ENCODE measurements around the gene RASAL1. TPM values are rescaled to one million over a fixed set of nuclear protein-coding genes. Genes with fewer than 3 reads are reported as not detected.

RASAL1 gene
- total RNA-seq, 1 donor from 2014 or later: not detected

DNA sequence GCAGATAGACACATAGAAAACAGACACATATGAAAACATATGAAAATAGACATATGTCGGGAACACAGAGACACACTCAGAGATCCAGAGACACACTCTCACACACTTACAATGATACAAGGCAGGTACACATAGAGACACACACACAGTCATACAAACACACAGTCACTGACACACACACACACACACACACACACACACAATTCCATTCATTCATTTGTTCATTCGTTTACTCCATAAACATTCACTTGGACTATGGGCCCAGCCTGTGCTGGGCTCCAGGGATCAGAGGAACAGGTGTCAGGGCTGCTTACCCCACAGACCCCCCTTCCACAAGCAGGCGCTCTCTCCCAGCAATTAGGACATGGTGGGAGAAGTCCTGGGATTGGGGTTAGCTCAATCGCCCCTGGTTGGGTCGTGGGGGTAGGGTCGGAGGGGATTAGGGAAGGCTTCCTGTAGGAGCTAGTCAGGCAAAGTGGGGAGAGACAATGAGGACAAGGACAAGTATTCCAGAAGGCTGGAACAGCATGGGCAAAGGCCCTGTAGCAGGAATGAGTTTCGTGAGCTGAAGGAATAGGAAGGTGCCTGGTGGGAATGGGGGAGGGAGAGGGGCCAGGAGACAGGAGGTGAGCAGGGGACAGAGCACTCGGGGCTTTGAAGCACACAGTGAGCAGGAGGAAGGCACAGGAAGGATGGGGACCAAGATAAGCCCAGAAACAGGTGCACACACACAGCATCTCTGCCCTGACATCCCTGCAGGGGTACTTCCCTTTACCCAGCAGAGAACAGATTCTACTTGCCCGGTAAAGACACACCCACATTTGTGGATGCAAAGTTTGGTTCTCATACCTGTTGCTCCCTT, 6.5 kb downstream of the RASAL1 start:
- H3K9me3 Mint-ChIP-seq (ENCODE audit: unreplicated experiment): peaks cover 4% of the 10 kb centered on the region
- H3K27ac Mint-ChIP-seq (ENCODE audit: unreplicated experiment): no peak overlapping the region
- no peak for DNase-seq
- no peak overlapping the region for H3K4me3 Mint-ChIP-seq (ENCODE audit: unreplicated experiment)
- no peaks in the 10 kb centered on the region for H3K4me1 Mint-ChIP-seq (ENCODE audit: low read depth, unreplicated experiment)
- H3K36me3 Mint-ChIP-seq (ENCODE audit: unreplicated experiment): peaks cover 3% of the 10 kb centered on the region
- TF ChIP-seq, protein P1, sequence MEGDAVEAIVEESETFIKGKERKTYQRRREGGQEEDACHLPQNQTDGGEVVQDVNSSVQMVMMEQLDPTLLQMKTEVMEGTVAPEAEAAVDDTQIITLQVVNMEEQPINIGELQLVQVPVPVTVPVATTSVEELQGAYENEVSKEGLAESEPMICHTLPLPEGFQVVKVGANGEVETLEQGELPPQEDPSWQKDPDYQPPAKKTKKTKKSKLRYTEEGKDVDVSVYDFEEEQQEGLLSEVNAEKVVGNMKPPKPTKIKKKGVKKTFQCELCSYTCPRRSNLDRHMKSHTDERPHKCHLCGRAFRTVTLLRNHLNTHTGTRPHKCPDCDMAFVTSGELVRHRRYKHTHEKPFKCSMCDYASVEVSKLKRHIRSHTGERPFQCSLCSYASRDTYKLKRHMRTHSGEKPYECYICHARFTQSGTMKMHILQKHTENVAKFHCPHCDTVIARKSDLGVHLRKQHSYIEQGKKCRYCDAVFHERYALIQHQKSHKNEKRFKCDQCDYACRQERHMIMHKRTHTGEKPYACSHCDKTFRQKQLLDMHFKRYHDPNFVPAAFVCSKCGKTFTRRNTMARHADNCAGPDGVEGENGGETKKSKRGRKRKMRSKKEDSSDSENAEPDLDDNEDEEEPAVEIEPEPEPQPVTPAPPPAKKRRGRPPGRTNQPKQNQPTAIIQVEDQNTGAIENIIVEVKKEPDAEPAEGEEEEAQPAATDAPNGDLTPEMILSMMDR (IDR thresholded peaks at IDR 0.05; ENCODE audit: partially characterized antibody, unreplicated experiment): no peak
- H3K27me3 Mint-ChIP-seq (ENCODE audit: unreplicated experiment): peaks cover 4% of the 10 kb centered on the region

DNA sequence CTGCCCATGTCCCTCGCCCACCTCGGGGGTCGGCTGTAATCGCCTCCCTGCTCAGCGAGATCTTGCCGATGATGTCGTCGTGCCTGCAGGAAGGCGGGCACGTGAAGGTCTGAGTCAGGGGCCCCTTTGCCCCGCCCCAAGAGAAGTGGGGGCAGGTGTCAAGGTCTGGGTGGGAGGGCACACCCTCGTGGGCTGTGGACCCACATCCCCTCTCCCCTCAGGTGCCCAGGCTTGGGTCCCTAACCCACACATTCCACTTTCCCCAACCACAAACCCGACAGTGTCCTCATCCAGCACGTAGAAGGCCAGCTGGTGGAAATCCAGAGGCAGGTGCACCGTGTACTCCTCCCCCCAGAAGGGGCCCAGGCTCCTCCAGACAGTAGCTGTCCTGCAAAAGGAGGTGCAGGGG, 7.8 kb downstream of the RASAL1 start:
- Mint-ChIP-seq H3K27me3 (ENCODE audit: unreplicated experiment) (peaks cover 4% of the 10 kb centered on the region), H3K4me1 (ENCODE audit: low read depth, unreplicated experiment) (no peaks in the 10 kb centered on the region), H3K36me3 (ENCODE audit: unreplicated experiment) (peaks cover 9% of the 10 kb centered on the region), H3K4me3 (ENCODE audit: unreplicated experiment) (no peak overlapping the region), H3K9me3 (ENCODE audit: unreplicated experiment) (peaks cover 5% of the 10 kb centered on the region), H3K27ac (ENCODE audit: unreplicated experiment) (no peak overlapping the region)
- TF ChIP-seq, protein P1 (IDR thresholded peaks at IDR 0.05; ENCODE audit: partially characterized antibody, unreplicated experiment): no peak
- no peak for DNase-seq

DNA sequence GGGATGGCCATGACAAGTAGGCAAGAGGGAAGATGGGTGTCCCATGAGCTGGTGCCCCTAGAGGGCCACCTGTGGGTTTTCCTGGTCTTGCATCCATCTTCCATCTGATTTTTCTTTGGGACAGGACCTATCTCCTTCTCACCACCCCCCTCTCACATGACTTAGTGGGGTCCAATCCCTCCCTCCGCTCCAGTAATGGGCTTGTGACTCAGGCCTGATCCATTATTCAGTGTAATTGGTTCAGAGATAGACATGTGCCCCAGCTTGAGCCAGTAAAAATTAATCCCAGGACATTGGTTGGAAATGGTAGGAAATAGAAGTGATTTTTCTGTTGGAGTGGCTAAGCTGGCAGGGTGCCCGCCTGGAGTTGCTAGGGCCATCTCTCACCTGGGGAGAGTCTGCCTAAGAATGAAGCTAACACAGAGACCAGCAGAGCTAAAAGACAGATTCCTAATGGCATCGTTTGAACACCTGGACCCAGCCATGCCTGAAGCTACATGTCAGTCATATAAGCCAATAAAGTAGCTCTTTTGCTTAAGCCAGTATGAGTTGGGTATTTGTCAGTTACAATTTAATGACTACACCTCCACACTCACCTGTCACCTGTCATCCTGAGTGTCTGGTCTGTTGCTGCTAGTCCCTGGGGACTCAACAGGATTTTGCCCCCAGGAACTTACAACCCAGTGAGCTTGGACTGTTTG, 14.7 kb downstream of the RASAL1 start:
- H3K36me3 Mint-ChIP-seq (ENCODE audit: unreplicated experiment): peaks cover 11% of the 10 kb centered on the region
- TF ChIP-seq, protein P1 (IDR thresholded peaks at IDR 0.05; ENCODE audit: partially characterized antibody, unreplicated experiment): no peak
- no peak overlapping the region for H3K27ac Mint-ChIP-seq (ENCODE audit: unreplicated experiment)
- peaks cover 7% of the 10 kb centered on the region for H3K27me3 Mint-ChIP-seq (ENCODE audit: unreplicated experiment)
- DNase-seq: no peak
- H3K9me3 Mint-ChIP-seq (ENCODE audit: unreplicated experiment): peaks cover 6% of the 10 kb centered on the region
- no peaks in the 10 kb centered on the region for H3K4me1 Mint-ChIP-seq (ENCODE audit: low read depth, unreplicated experiment)
- H3K4me3 Mint-ChIP-seq (ENCODE audit: unreplicated experiment): no peak overlapping the region

DNA sequence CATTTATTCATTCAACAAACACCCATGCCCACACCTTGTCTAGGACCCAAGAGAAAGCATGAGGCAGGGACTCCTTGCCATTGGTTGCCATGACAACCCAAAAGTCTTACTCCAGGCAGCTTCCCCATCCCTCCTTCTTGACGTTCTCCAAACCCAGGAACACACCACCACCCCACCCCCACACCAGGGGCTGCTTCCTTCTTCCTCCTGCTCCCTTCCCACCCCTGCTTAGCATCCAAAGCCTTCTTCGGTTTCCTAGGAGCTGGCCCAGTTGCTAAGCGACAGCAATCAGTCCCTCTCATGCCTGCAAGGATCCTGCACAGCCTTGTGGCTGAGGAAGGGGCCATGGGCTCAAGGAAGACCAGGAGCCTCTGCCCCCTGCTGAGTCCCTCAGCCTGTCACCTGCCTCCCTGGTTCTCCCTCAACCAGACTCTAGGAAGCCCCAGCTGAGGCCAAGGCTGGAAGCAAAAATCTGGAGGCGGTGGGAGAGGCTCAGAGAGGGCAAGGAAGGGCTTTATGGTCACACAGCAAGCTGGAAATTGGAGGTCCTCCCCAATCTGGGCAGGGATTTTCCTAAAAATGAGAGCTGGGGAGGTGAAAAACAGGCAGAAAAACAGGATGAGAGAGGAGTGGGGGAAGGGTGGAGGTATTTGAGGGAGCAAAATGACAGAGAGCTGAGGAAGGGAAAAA, 15.4 kb downstream of the RASAL1 start:
- peaks cover 6% of the 10 kb centered on the region for H3K9me3 Mint-ChIP-seq (ENCODE audit: unreplicated experiment)
- H3K4me1 Mint-ChIP-seq (ENCODE audit: low read depth, unreplicated experiment): no peaks in the 10 kb centered on the region
- TF ChIP-seq, protein P1 (IDR thresholded peaks at IDR 0.05; ENCODE audit: partially characterized antibody, unreplicated experiment): no peak
- peaks cover 7% of the 10 kb centered on the region for H3K27me3 Mint-ChIP-seq (ENCODE audit: unreplicated experiment)
- H3K27ac Mint-ChIP-seq (ENCODE audit: unreplicated experiment): no peak overlapping the region
- DNase-seq: no peak
- H3K4me3 Mint-ChIP-seq (ENCODE audit: unreplicated experiment): no peak overlapping the region
- peaks cover 11% of the 10 kb centered on the region for H3K36me3 Mint-ChIP-seq (ENCODE audit: unreplicated experiment)
